Loucy (cell line): ENCODE measurements around the gene AFF3.

ENCODE experiments used
- EZH2phosphoT487 ChIP-seq: fragments of 200-600 bp; IDR thresholded peaks from 2 replicates; pipeline ENCODE4 v1.6.1; 2018; ENCODE audit warnings: antibody characterized with exemption, mild to moderate bottlenecking, moderate library complexity, borderline replicate concordance
- TF ChIP-seq, protein P1 (sequence below): fragments of 200-600 bp; sonication (generic); conservative IDR thresholded peaks from 2 replicates; pipeline ENCODE4 v1.5.1; 2014; ENCODE audit warnings: mild to moderate bottlenecking, antibody characterized with exemption, low read length

DNA sequence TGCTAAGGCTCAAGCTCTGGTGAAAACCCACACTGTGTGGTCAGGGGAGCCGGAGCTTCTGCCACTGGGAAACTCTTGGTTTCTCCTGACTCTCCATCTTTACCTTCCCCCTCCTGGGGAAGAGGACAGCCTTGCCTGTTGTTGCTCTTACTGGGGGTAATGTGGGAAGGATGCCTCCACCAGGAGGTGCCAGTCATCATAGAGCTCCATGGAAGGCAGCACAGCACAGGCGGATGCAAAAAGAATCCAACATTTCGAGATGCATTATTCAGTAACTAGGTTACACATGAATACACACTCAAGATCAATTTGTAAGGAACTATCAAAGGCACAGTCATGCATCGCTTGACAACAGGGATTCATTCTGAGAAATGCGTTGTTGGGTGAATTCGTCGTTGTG is 322.6 kb downstream of the AFF3 start:
- TF ChIP-seq, protein P1, sequence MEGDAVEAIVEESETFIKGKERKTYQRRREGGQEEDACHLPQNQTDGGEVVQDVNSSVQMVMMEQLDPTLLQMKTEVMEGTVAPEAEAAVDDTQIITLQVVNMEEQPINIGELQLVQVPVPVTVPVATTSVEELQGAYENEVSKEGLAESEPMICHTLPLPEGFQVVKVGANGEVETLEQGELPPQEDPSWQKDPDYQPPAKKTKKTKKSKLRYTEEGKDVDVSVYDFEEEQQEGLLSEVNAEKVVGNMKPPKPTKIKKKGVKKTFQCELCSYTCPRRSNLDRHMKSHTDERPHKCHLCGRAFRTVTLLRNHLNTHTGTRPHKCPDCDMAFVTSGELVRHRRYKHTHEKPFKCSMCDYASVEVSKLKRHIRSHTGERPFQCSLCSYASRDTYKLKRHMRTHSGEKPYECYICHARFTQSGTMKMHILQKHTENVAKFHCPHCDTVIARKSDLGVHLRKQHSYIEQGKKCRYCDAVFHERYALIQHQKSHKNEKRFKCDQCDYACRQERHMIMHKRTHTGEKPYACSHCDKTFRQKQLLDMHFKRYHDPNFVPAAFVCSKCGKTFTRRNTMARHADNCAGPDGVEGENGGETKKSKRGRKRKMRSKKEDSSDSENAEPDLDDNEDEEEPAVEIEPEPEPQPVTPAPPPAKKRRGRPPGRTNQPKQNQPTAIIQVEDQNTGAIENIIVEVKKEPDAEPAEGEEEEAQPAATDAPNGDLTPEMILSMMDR, result peak; percentile 52
- TF ChIP-seq EZH2phosphoT487, result no peak
